ENCODE results near the gene TTC23. TPM values are rescaled to one million over a fixed set of nuclear protein-coding genes. Genes with fewer than 3 reads are reported as not detected.

TTC23 gene
- total RNA-seq, 2 donors from 2014 or later, result 0.30 TPM; not detected in 1

GRCh38 chr15:99176757-99177156 is 72.6 kb downstream of the TTC23 start:
- no peaks in the 10 kb centered on the region for H3K36me3 Mint-ChIP-seq (ENCODE audit: low read depth)
- peaks cover 4% of the 10 kb centered on the region for H3K4me1 Mint-ChIP-seq
- DNase-seq (no peak), ATAC-seq (no peak)
- H3K27me3 Mint-ChIP-seq, result peaks cover 10% of the 10 kb centered on the region
- no peak overlapping the region for H3K27ac Mint-ChIP-seq
- no peaks in the 10 kb centered on the region for H3K9me3 ChIP-seq (ENCODE audit: control insufficient read depth, low read length, poor library complexity, severe bottlenecking)
- no peak overlapping the region for H3K4me3 Mint-ChIP-seq

- no peaks in the 10 kb centered on the region for H3K9me3 ChIP-seq (ENCODE audit: control insufficient read depth, low read length, poor library complexity, severe bottlenecking)
- DNase-seq, result no peak
- Mint-ChIP-seq H3K36me3 (ENCODE audit: low read depth) (no peaks in the 10 kb centered on the region), H3K4me1 (no peaks in the 10 kb centered on the region), H3K4me3 (no peak overlapping the region), H3K27ac (no peak overlapping the region), H3K27me3 (no peaks in the 10 kb centered on the region)
- ATAC-seq, result no peak
Measured at GRCh38 chr15:99174567-99175395, 74.6 kb downstream of the TTC23 start.

- Mint-ChIP-seq H3K27ac (no peak overlapping the region), H3K4me3 (no peak overlapping the region), H3K27me3 (no peaks in the 10 kb centered on the region), H3K36me3 (ENCODE audit: low read depth) (no peaks in the 10 kb centered on the region), H3K4me1 (no peaks in the 10 kb centered on the region)
- DNase-seq (no peak), ATAC-seq (no peak)
- no peaks in the 10 kb centered on the region for H3K9me3 ChIP-seq (ENCODE audit: control insufficient read depth, low read length, poor library complexity, severe bottlenecking)
Measured at GRCh38 chr15:99172989-99173388, 76.4 kb downstream of the TTC23 start.

- Mint-ChIP-seq H3K4me3 (no peak overlapping the region), H3K36me3 (ENCODE audit: low read depth) (no peaks in the 10 kb centered on the region), H3K4me1 (no peaks in the 10 kb centered on the region), H3K27ac (peak overlapping the region; percentile 57), H3K27me3 (no peaks in the 10 kb centered on the region)
- no peak for ATAC-seq
- H3K9me3 ChIP-seq (ENCODE audit: control insufficient read depth, low read length, poor library complexity, severe bottlenecking), result no peaks in the 10 kb centered on the region
- no peak for DNase-seq
Measured at GRCh38 chr15:99172171-99172570, 77.2 kb downstream of the TTC23 start.

- H3K4me3 Mint-ChIP-seq, result no peak overlapping the region
- H3K36me3 Mint-ChIP-seq (ENCODE audit: low read depth), result no peaks in the 10 kb centered on the region
- ATAC-seq (no peak), DNase-seq (no peak)
- H3K9me3 ChIP-seq (ENCODE audit: control insufficient read depth, low read length, poor library complexity, severe bottlenecking), result no peaks in the 10 kb centered on the region
- H3K4me1 Mint-ChIP-seq, result no peaks in the 10 kb centered on the region
- H3K27me3 Mint-ChIP-seq, result no peaks in the 10 kb centered on the region
- no peak overlapping the region for H3K27ac Mint-ChIP-seq
Measured at GRCh38 chr15:99170476-99171065, 78.8 kb downstream of the TTC23 start.

GRCh38 chr15:99169769-99170311 is 79.5 kb downstream of the TTC23 start:
- Mint-ChIP-seq H3K36me3 (ENCODE audit: low read depth) (no peaks in the 10 kb centered on the region), H3K27ac (peak overlapping the region; percentile 72), H3K4me3 (no peak overlapping the region), H3K4me1 (no peaks in the 10 kb centered on the region), H3K27me3 (no peaks in the 10 kb centered on the region)
- DNase-seq, result no peak
- H3K9me3 ChIP-seq (ENCODE audit: control insufficient read depth, low read length, poor library complexity, severe bottlenecking), result no peaks in the 10 kb centered on the region
- ATAC-seq, result no peak

GRCh38 chr15:99168601-99169580 is 80.5 kb downstream of the TTC23 start:
- ATAC-seq (no peak), DNase-seq (no peak)
- Mint-ChIP-seq H3K36me3 (ENCODE audit: low read depth) (no peaks in the 10 kb centered on the region), H3K27me3 (no peaks in the 10 kb centered on the region), H3K4me3 (no peak overlapping the region), H3K27ac (peak overlapping the region; percentile 72), H3K4me1 (no peaks in the 10 kb centered on the region)
- H3K9me3 ChIP-seq (ENCODE audit: control insufficient read depth, low read length, poor library complexity, severe bottlenecking), result no peaks in the 10 kb centered on the region

GRCh38 chr15:99167640-99168039 is 81.7 kb downstream of the TTC23 start:
- no peak for DNase-seq
- no peaks in the 10 kb centered on the region for H3K27me3 Mint-ChIP-seq
- no peak for ATAC-seq
- H3K9me3 ChIP-seq (ENCODE audit: control insufficient read depth, low read length, poor library complexity, severe bottlenecking), result no peaks in the 10 kb centered on the region
- no peaks in the 10 kb centered on the region for H3K36me3 Mint-ChIP-seq (ENCODE audit: low read depth)
- H3K4me1 Mint-ChIP-seq, result peaks cover 3% of the 10 kb centered on the region
- H3K4me3 Mint-ChIP-seq, result no peak overlapping the region
- H3K27ac Mint-ChIP-seq, result no peak overlapping the region

GRCh38 chr15:99167201-99167600 is 82.2 kb downstream of the TTC23 start:
- H3K4me3 Mint-ChIP-seq, result no peak overlapping the region
- no peak overlapping the region for H3K27ac Mint-ChIP-seq
- DNase-seq, result no peak
- no peaks in the 10 kb centered on the region for H3K9me3 ChIP-seq (ENCODE audit: control insufficient read depth, low read length, poor library complexity, severe bottlenecking)
- ATAC-seq, result no peak
- no peaks in the 10 kb centered on the region for H3K27me3 Mint-ChIP-seq
- H3K36me3 Mint-ChIP-seq (ENCODE audit: low read depth), result no peaks in the 10 kb centered on the region
- peaks cover 3% of the 10 kb centered on the region for H3K4me1 Mint-ChIP-seq

- peaks cover 3% of the 10 kb centered on the region for H3K4me1 Mint-ChIP-seq
- no peak for ATAC-seq
- no peaks in the 10 kb centered on the region for H3K36me3 Mint-ChIP-seq (ENCODE audit: low read depth)
- H3K27me3 Mint-ChIP-seq, result no peaks in the 10 kb centered on the region
- no peak overlapping the region for H3K27ac Mint-ChIP-seq
- no peak overlapping the region for H3K4me3 Mint-ChIP-seq
- H3K9me3 ChIP-seq (ENCODE audit: control insufficient read depth, low read length, poor library complexity, severe bottlenecking), result no peaks in the 10 kb centered on the region
- DNase-seq, result no peak
Measured at GRCh38 chr15:99165956-99166689, 83.3 kb downstream of the TTC23 start.

GRCh38 chr15:99165020-99165790 is 84.2 kb downstream of the TTC23 start:
- Mint-ChIP-seq H3K4me1 (peaks cover 3% of the 10 kb centered on the region), H3K36me3 (ENCODE audit: low read depth) (no peaks in the 10 kb centered on the region), H3K27ac (peak overlapping the region; percentile 29), H3K4me3 (no peak overlapping the region), H3K27me3 (no peaks in the 10 kb centered on the region)
- H3K9me3 ChIP-seq (ENCODE audit: control insufficient read depth, low read length, poor library complexity, severe bottlenecking), result no peaks in the 10 kb centered on the region
- DNase-seq (no peak), ATAC-seq (no peak)

GRCh38 chr15:99164119-99164518 is 85.3 kb downstream of the TTC23 start:
- H3K4me1 Mint-ChIP-seq, result peaks cover 3% of the 10 kb centered on the region
- no peaks in the 10 kb centered on the region for H3K9me3 ChIP-seq (ENCODE audit: control insufficient read depth, low read length, poor library complexity, severe bottlenecking)
- no peak for ATAC-seq
- no peak for DNase-seq
- no peaks in the 10 kb centered on the region for H3K36me3 Mint-ChIP-seq (ENCODE audit: low read depth)
- H3K27ac Mint-ChIP-seq, result no peak overlapping the region
- H3K27me3 Mint-ChIP-seq, result no peaks in the 10 kb centered on the region
- no peak overlapping the region for H3K4me3 Mint-ChIP-seq

Measured in T-helper 17 cell (primary cell).